H1 (cell line): ENCODE measurements around the gene ZNF652. TPM values are rescaled to one million over a fixed set of nuclear protein-coding genes. Genes with fewer than 3 reads are reported as not detected.

ENCODE experiments used
- CTCF ChIA-PET: fragments of 300-600 bp; sonication (Branson Sonifier 250); formaldehyde crosslinking; loops from one replicate; lab custom pipeline; 2021; ENCODE audit not compliant: partially characterized antibody; lab: Charles Lee
- POLR2A ChIA-PET: fragments of 300-600 bp; sonication (Branson Sonifier 250); formaldehyde crosslinking; loops from one replicate; lab custom pipeline; 2021; ENCODE audit warnings: inconsistent platforms; ENCODE audit not compliant: partially characterized antibody; lab: Charles Lee
- DNase-seq, 2 experiments: peaks; one replicate each; pipeline versions ENCODE4 v3.0.0 to v3.0.0-alpha.2; 2010 to 2022; ENCODE audit warnings: low spot score in 2 of 2, low read depth in 1 of 2, mixed read lengths in 1 of 2
- FAIRE-seq: peaks from 2 replicates; lab custom pipeline; 2011; peaks lifted over from hg19 to GRCh38; lab: Jason Lieb, UNC
- H2AFZ ChIP-seq: 2 replicates; pipeline ENCODE4 v1.8.1; 2012; ENCODE audit warnings: low read length, inconsistent platforms
- H2AK5ac ChIP-seq: 2 replicates; pipeline ENCODE4 v1.6.1; 2013; ENCODE audit warnings: low read depth, low read length
- H2BK120ac ChIP-seq: replicated peaks from 2 replicates; pipeline ENCODE3; 2013; ENCODE audit warnings: low read depth, low read length, inconsistent platforms
- H2BK12ac ChIP-seq: 2 replicates; pipeline ENCODE4 v1.6.1; 2013; ENCODE audit warnings: low read depth, low read length
- H2BK15ac ChIP-seq: 2 replicates; pipeline ENCODE4 v1.6.1; 2013; ENCODE audit warnings: low read length
- H2BK20ac ChIP-seq: 2 replicates; pipeline ENCODE4 v1.6.1; 2013; ENCODE audit warnings: low read length
- H2BK5ac ChIP-seq: 2 replicates; pipeline ENCODE4 v1.6.1; 2013; ENCODE audit warnings: low read depth, low read length
- H3K14ac ChIP-seq: 2 replicates; pipeline ENCODE4 v1.6.1; 2013; ENCODE audit warnings: inconsistent platforms; ENCODE audit not compliant: insufficient read length
- H3K18ac ChIP-seq: 2 replicates; pipeline ENCODE4 v1.6.1; 2013; ENCODE audit warnings: low read length; ENCODE audit errors: extremely low read depth
- H3K23ac ChIP-seq: 2 replicates; pipeline ENCODE4 v1.6.1; 2013; ENCODE audit warnings: inconsistent platforms; ENCODE audit not compliant: insufficient read length
- H3K23me2 ChIP-seq: 2 replicates; pipeline ENCODE4 v1.6.1; 2013; ENCODE audit warnings: low read depth, low read length
- H3K27ac ChIP-seq: 2 replicates; pipeline ENCODE4 v1.6.1; 2011; ENCODE audit warnings: low read depth, low read length, inconsistent platforms
- H3K27me3 ChIP-seq, 4 experiments: replicated peaks in 1 of 4; 1 replicate in 1 of 4; 2 replicates in 3 of 4; pipeline versions ENCODE4 v1.6.1 to v1.8.1; 2011 to 2013; ENCODE audit warnings: low read length in 3 of 4, mild to moderate bottlenecking in 3 of 4, inconsistent platforms in 2 of 4, mixed read lengths in 2 of 4, moderate library complexity in 1 of 4; ENCODE audit not compliant: control insufficient read depth in 3 of 4, insufficient read depth in 3 of 4; ENCODE audit errors: extremely low read depth in 1 of 4
- H3K36me3 ChIP-seq, 4 experiments: 2 replicates each; pipeline versions ENCODE4 v1.6.1 to v1.8.1; 2011 to 2013; ENCODE audit warnings: mild to moderate bottlenecking in 4 of 4, low read length in 3 of 4, moderate library complexity in 2 of 4, control low read depth in 1 of 4, inconsistent platforms in 1 of 4; ENCODE audit not compliant: insufficient read depth in 4 of 4, control insufficient read depth in 2 of 4
- H3K4ac ChIP-seq: replicated peaks from 2 replicates; pipeline ENCODE3; 2013; ENCODE audit warnings: low read length, low read depth, mixed read lengths, inconsistent platforms; ENCODE audit not compliant: insufficient read length
- H3K4me1 ChIP-seq, 4 experiments: replicated peaks in 1 of 4; 1 replicate in 1 of 4; 2 replicates in 3 of 4; pipeline versions ENCODE4 v1.6.1 to v1.8.1; 2011 to 2013; ENCODE audit warnings: low read length in 3 of 4, inconsistent platforms in 2 of 4, mixed read lengths in 1 of 4; ENCODE audit not compliant: insufficient read depth in 4 of 4, control insufficient read depth in 3 of 4
- H3K4me2 ChIP-seq, 2 experiments: 2 replicates each; pipeline versions ENCODE4 v1.6.1 to v1.8.1; 2011 to 2013; ENCODE audit warnings: low read depth in 2 of 2, low read length in 2 of 2, control low read depth in 1 of 2, inconsistent platforms in 1 of 2, mild to moderate bottlenecking in 1 of 2; ENCODE audit not compliant: insufficient read depth in 1 of 2
- H3K4me3 ChIP-seq, 4 experiments: fragments of 200-600, 300-600 bp in 1 of 4; sonication (generic), shearing (Covaris generic), sonication (Bioruptor Twin) in 1 of 4; 2 replicates each; pipeline versions ENCODE4 v1.5.1 to v1.8.1; 2011 to 2016; ENCODE audit warnings: low read length in 4 of 4, low read depth in 3 of 4, control low read depth in 2 of 4, inconsistent platforms in 2 of 4, mild to moderate bottlenecking in 2 of 4, mixed read lengths in 1 of 4, moderate library complexity in 1 of 4; ENCODE audit not compliant: insufficient read depth in 2 of 4; ENCODE audit errors: extremely low read depth in 1 of 4
- H3K56ac ChIP-seq: replicated peaks from 2 replicates; pipeline ENCODE3; 2013; ENCODE audit warnings: low read depth, mild to moderate bottlenecking, mixed read lengths, low read length, inconsistent platforms; ENCODE audit not compliant: insufficient read length
- H3K79me1 ChIP-seq: 2 replicates; pipeline ENCODE4 v1.6.1; 2013; ENCODE audit warnings: low read depth, low read length, control low read depth
- H3K79me2 ChIP-seq, 2 experiments: 2 replicates each; pipeline versions ENCODE4 v1.6.1 to v1.8.1; 2012 to 2013; ENCODE audit warnings: low read length in 2 of 2, mild to moderate bottlenecking in 2 of 2, inconsistent platforms in 1 of 2; ENCODE audit not compliant: insufficient read depth in 2 of 2, control insufficient read depth in 1 of 2
- H3K9ac ChIP-seq, 4 experiments: replicated peaks in 1 of 4; 1 replicate in 1 of 4; 2 replicates in 3 of 4; pipeline versions ENCODE4 v1.6.1 to v1.8.1; 2011 to 2013; ENCODE audit warnings: low read depth in 3 of 4, low read length in 3 of 4, control low read depth in 2 of 4, mild to moderate bottlenecking in 2 of 4, moderate library complexity in 2 of 4, inconsistent platforms in 1 of 4; ENCODE audit errors: extremely low read depth in 1 of 4
- H3K9me3 ChIP-seq, 2 experiments: 2 replicates each; pipeline versions ENCODE4 v1.6.1 to v1.8.1; 2012 to 2013; ENCODE audit warnings: mild to moderate bottlenecking in 2 of 2, moderate library complexity in 2 of 2, control low read depth in 1 of 2, inconsistent platforms in 1 of 2, low read depth in 1 of 2, low read length in 1 of 2, mixed read lengths in 1 of 2; ENCODE audit not compliant: insufficient read depth in 2 of 2
- H4K20me1 ChIP-seq, 2 experiments: replicated peaks in 1 of 2; 2 replicates each; pipeline versions ENCODE3 to v1.8.1; 2011 to 2013; ENCODE audit warnings: inconsistent platforms in 2 of 2, low read length in 2 of 2, mild to moderate bottlenecking in 1 of 2; ENCODE audit not compliant: insufficient read depth in 2 of 2, control insufficient read depth in 1 of 2
- H4K5ac ChIP-seq: 2 replicates; pipeline ENCODE4 v1.6.1; 2013; ENCODE audit warnings: low read length, low read depth, mixed read lengths, inconsistent platforms; ENCODE audit not compliant: insufficient read length
- H4K8ac ChIP-seq: 2 replicates; pipeline ENCODE4 v1.8.0; 2013; ENCODE audit warnings: mild to moderate bottlenecking, moderate library complexity, low read length, inconsistent platforms; ENCODE audit not compliant: insufficient read depth; ENCODE audit errors: extremely low read depth
- H4K91ac ChIP-seq: replicated peaks from 2 replicates; pipeline ENCODE3; 2013; ENCODE audit warnings: low read length, mixed read lengths, inconsistent platforms; ENCODE audit not compliant: insufficient read length
- CBX5 ChIP-seq: fragments of 300-800, 300-1000 bp; sonication (generic); IDR thresholded peaks from 2 replicates; pipeline ENCODE4 v1.7.1; 2016; ENCODE audit warnings: antibody characterized with exemption, low read length, low read depth
- MAFK ChIP-seq: IDR thresholded peaks from 2 replicates; pipeline ENCODE4 v1.6.1; 2012; ENCODE audit warnings: low read depth, mild to moderate bottlenecking, improper control_type of control experiment, low read length
- polyA plus RNA-seq, 7 experiments: library from polyadenylated mRNA; depleted of rRNA in 3 of 7; stranded (reverse) in 5 of 7; unstranded in 2 of 7; fragments of >200 nt in 5 of 7; fragments of 200-250 nt in 2 of 7; gene quantifications; 1 replicate in 5 of 7; 2 replicates in 1 of 7; 4 replicates in 1 of 7; pipeline versions ENCODE4 v1.2.1 to v1.2.3, GENCODE V29; 2011 to 2013; ENCODE audit warnings: missing spikeins in 2 of 7, mixed read lengths in 2 of 7
- total RNA-seq: library from RNA; stranded (reverse); fragmentation: NEBNext Ultra II Directional; extraction: Animal tissue kit (Norgen Biotek cat#: 25700); gene quantifications from 2 replicates; pipeline ENCODE4 v1.2.1, GENCODE V29; 2021

ZNF652 gene
- total and polyA plus RNA-seq, 2 of the 8 experiments (the other 6 are each of a cell fraction or from before 2014, with no cell fraction given), result 13.5 to 39.6 TPM

DNA sequence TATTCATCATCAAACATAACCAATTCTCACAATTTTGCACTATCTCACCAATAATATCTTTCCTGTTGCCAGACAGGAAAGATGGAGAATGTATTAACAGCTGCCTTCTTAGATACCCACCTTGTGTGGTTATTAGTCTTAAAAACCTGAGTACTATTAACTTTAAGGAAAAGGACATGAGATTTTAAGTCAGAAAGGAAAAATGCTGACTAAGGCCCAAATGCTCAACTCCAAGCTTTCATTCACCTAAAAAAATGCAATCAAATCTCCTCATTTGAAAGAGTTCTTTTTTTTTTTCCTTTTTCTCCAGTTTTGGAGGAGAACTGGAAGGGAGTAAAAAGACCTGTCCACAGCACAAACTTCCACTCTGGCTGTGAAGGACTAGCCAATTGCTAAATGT is 70.1 kb downstream of the ZNF652 start:
- no peak overlapping the region for H3K4ac ChIP-seq
- H2BK20ac ChIP-seq, result no peak overlapping the region
- no peak overlapping the region for H4K91ac ChIP-seq
- H3K36me3 ChIP-seq, result no peaks in the 10 kb centered on the region
- H4K5ac ChIP-seq, result no peak overlapping the region
- H3K27me3 ChIP-seq, result no peaks in the 10 kb centered on the region
- no peak overlapping the region for H4K8ac ChIP-seq
- no peak overlapping the region for H3K4me2 ChIP-seq
- ChIA-PET POLR2A (interaction anchor here (0.7 to 1.1 kb wide), 2 partner anchors 35 to 362 kb away, joined by 3 to 4 read pairs; no protein-coding TSS in a partner anchor), CTCF (interaction anchor here (1.1 to 5.1 kb wide), 16 partner anchors 8 to 127 kb away, joined by 3 to 59 read pairs (median 10); partner anchors contain the start of gene PHOSPHO1)
- H3K79me2 ChIP-seq, result no peaks in the 10 kb centered on the region
- H3K9me3 ChIP-seq, result no peaks in the 10 kb centered on the region
- FAIRE-seq (no peak), DNase-seq (no peak)
- no peak overlapping the region for H3K27ac ChIP-seq
- no peak for TF ChIP-seq CBX5
- TF ChIP-seq MAFK, result peak; percentile 79
- no peaks in the 10 kb centered on the region for H3K4me1 ChIP-seq
- no peak overlapping the region for H2BK12ac ChIP-seq
- no peak overlapping the region for H2BK15ac ChIP-seq
- H2AFZ ChIP-seq, result no peak overlapping the region
- H3K23me2 ChIP-seq, result no peaks in the 10 kb centered on the region
- no peak overlapping the region for H3K14ac ChIP-seq
- no peak overlapping the region for H2BK5ac ChIP-seq
- H3K56ac ChIP-seq, result no peak overlapping the region
- no peak overlapping the region for H3K4me3 ChIP-seq
- H3K18ac ChIP-seq, result no peak overlapping the region
- no peak overlapping the region for H3K9ac ChIP-seq
- peaks cover 0 to 1% of the 10 kb centered on the region in 2 experiments for H4K20me1 ChIP-seq
- no peak overlapping the region for H2BK120ac ChIP-seq
- H3K23ac ChIP-seq, result no peak overlapping the region
- H3K79me1 ChIP-seq, result no peaks in the 10 kb centered on the region
- H2AK5ac ChIP-seq, result no peak overlapping the region
